ENCODE data around the gene TARM1. TPM values are rescaled to one million over a fixed set of nuclear protein-coding genes. Genes with fewer than 3 reads are reported as not detected.

TARM1 gene
- total and polyA plus RNA-seq, 2 of the 4 experiments (the other 2 are of a cell fraction) = not detected

- BruUV-seq (replicated peaks) = no TSS peak
- dilution Hi-C loops (cut with HindIII; ENCODE audit: low sequenced_read_pairs, unreplicated experiment) (no loop called here), in situ Hi-C loops (cut with MboI; ENCODE audit: low sequenced_read_pairs) (loop anchor here (25.0 kb wide), 1 partner anchor 354 kb away; the partner anchor contains the start of genes CDC42EP5 and LENG9)
These were observed 27.3 kb upstream of the TARM1 start for GRCh38 chr19:54108496-54108895.

More at GRCh38 chr19:54108496-54108895, 27.3 kb upstream of the TARM1 start:
- no peak overlapping the region for H4K5ac ChIP-seq (ENCODE audit: low read depth, low read length)
- no peak overlapping the region for H4K91ac ChIP-seq (ENCODE audit: insufficient read depth, low read depth, low read length)
- ChIA-PET CTCF (no interaction called here), POLR2A (ENCODE audit: unreplicated experiment) (no interaction called here)
- H3K18ac ChIP-seq (ENCODE audit: low read depth, low read length) = no peak overlapping the region
- no peak overlapping the region for H2BK15ac ChIP-seq (ENCODE audit: low read depth, low read length)
- H3K4me2 ChIP-seq (ENCODE audit: low read depth, low read length) = no peak overlapping the region
- no peak overlapping the region for H3K23ac ChIP-seq (ENCODE audit: low read depth, low read length)
- no peak overlapping the region for H3K56ac ChIP-seq (ENCODE audit: extremely low read depth, insufficient read depth, low read length)
- H2BK5ac ChIP-seq (ENCODE audit: low read depth, low read length, poor library complexity, severe bottlenecking) = no peak overlapping the region
- H2BK20ac ChIP-seq (ENCODE audit: low read depth, low read length) = no peak overlapping the region
- no peak overlapping the region for H3K14ac ChIP-seq (replicated peaks; ENCODE audit: low read depth, low read length)
- no peak overlapping the region for H4K8ac ChIP-seq (ENCODE audit: low read depth in 2 of 2, low read length in 2 of 2)
- peaks cover 2 to 36% of the 10 kb centered on the region in 2 experiments; a peak in 3 of 4 replicates for H3K79me1 ChIP-seq (ENCODE audit: low read depth in 1 of 2, low read length in 2 of 2)
- peaks cover 4% of the 10 kb centered on the region; the same call in 1 of the 2 replicates for H4K20me1 ChIP-seq (ENCODE audit: insufficient read depth, low read length)
- intact Hi-C loops (cut with micrococcal nuclease) = loop anchor here (10.0 kb wide), 1 partner anchor 244 kb away; the partner anchor contains the start of gene MYADM
- no peaks in the 10 kb centered on the region for H3K27me3 ChIP-seq (ENCODE audit: control insufficient read depth, insufficient read depth, low read length)
- H3K9me1 ChIP-seq (ENCODE audit: insufficient read depth, low read length) = no peaks in the 10 kb centered on the region
- 100% methylated on average over 2 of the region's 7 CpGs; no CpG with 5 or more reads in 1 of the 2 experiments for WGBS, 2 experiments (ENCODE audit: extremely low coverage in 2 of 2, insufficient read length in 1 of 2)
- no peak overlapping the region for H3K27ac ChIP-seq (ENCODE audit: insufficient read depth, low read length)
- no peak overlapping the region for H3K4me3 ChIP-seq (ENCODE audit: insufficient read depth, low read depth, low read length)
- H2AK5ac ChIP-seq (ENCODE audit: low read depth, low read length) = no peak overlapping the region
- H3K4me1 ChIP-seq (ENCODE audit: control insufficient read depth, insufficient read depth, low read length) = no peaks in the 10 kb centered on the region
- no peaks in the 10 kb centered on the region for H3K9me3 ChIP-seq (ENCODE audit: control insufficient read depth, insufficient read depth, low read length)
- no peak overlapping the region for H3K9ac ChIP-seq (ENCODE audit: low read depth, low read length)
- ATAC-seq (ENCODE audit: low read depth) (no peak), DNase-seq (no peak)
- no peak overlapping the region for H2AK9ac ChIP-seq (replicated peaks; ENCODE audit: low read depth, low read length, poor library complexity)
- TF ChIP-seq MAFK (IDR thresholded peaks at IDR 0.05; ENCODE audit: low read depth, low read length) (peak; percentile 26; the same call in 1 of the 2 replicates), NFE2L2 (IDR thresholded peaks at IDR 0.05; ENCODE audit: low read depth, low read length) (no peak), CHD1 (IDR thresholded peaks at IDR 0.05; ENCODE audit: low read depth, low read length) (no peak)
- peaks cover 50% of the 10 kb centered on the region for H3K36me3 ChIP-seq (ENCODE audit: control insufficient read depth, insufficient read depth, low read length)
- no peak overlapping the region for H2AFZ ChIP-seq (replicated peaks; ENCODE audit: low read length, poor library complexity)
- no peak overlapping the region for H3K4ac ChIP-seq (ENCODE audit: low read depth, low read length)
- H2BK120ac ChIP-seq (ENCODE audit: low read depth, low read length) = no peak overlapping the region

All from IMR-90 (cell line).